ENCODE measurements around the gene THG1L. TPM values are rescaled to one million over a fixed set of nuclear protein-coding genes. Genes with fewer than 3 reads are reported as not detected.

The THG1L gene
- total RNA-seq, 1 donor from 2014 or later = 8.4 TPM

DNA sequence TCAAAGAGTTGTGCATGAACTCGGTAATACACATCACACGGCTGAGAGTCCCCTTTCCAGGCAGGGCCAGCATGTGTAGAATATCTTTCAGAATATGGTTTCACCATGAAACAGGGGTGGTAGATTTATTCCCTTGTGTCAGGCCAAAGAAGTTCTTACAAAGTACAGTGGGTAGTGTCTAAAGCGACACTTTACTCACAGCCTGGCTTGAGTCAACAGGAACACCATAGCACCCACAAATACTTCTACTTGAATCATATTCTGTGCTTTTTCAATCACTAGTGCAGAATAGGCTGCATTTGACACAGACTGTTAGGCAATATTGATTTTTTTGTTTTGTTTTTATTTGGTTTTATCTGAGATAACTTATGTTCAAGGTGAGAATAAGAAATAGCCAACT is 24.9 kb downstream of the THG1L start:
- Histone ChIP-seq H3K27ac (no peak overlapping the region), H3K4me1 (no peaks in the 10 kb centered on the region), H3K9me3 (no peaks in the 10 kb centered on the region), H3K27me3 (no peaks in the 10 kb centered on the region), H3K4me3 (no peak overlapping the region), H3K36me3 (peaks cover 41% of the 10 kb centered on the region)
- intact Hi-C loops (cut with DNase I) = no loop called here
- DNase-seq = no peak
- no peak for ATAC-seq
- TF ChIP-seq, protein P1, sequence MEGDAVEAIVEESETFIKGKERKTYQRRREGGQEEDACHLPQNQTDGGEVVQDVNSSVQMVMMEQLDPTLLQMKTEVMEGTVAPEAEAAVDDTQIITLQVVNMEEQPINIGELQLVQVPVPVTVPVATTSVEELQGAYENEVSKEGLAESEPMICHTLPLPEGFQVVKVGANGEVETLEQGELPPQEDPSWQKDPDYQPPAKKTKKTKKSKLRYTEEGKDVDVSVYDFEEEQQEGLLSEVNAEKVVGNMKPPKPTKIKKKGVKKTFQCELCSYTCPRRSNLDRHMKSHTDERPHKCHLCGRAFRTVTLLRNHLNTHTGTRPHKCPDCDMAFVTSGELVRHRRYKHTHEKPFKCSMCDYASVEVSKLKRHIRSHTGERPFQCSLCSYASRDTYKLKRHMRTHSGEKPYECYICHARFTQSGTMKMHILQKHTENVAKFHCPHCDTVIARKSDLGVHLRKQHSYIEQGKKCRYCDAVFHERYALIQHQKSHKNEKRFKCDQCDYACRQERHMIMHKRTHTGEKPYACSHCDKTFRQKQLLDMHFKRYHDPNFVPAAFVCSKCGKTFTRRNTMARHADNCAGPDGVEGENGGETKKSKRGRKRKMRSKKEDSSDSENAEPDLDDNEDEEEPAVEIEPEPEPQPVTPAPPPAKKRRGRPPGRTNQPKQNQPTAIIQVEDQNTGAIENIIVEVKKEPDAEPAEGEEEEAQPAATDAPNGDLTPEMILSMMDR (IDR thresholded peaks at IDR 0.05) = no peak

DNA sequence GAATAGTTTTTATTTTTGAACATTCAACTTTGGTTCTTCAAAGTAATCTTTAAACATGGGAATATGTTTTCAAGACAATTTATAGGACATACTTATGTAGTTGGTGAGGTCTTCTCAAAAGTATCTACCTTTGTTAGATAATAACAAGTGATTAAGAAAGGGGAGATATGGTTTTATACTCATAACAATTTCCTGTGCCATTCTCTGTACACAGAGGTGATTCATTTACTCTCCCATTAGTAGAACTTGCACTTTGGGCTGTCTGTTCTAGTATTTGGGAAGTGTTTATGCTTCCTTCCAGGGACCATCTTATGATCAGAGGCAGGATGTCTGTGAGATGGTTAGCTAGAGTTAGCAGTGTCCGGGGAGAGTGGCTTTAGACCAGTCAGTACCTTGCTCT is 27.5 kb downstream of the THG1L start:
- Histone ChIP-seq H3K4me3 (no peak overlapping the region), H3K4me1 (no peaks in the 10 kb centered on the region), H3K9me3 (no peaks in the 10 kb centered on the region), H3K27ac (no peak overlapping the region), H3K27me3 (no peaks in the 10 kb centered on the region), H3K36me3 (peaks cover 26% of the 10 kb centered on the region)
- DNase-seq = no peak
- no peak for ATAC-seq
- intact Hi-C loops (cut with DNase I) = no loop called here
- TF ChIP-seq, protein P1 (IDR thresholded peaks at IDR 0.05) = no peak

DNA sequence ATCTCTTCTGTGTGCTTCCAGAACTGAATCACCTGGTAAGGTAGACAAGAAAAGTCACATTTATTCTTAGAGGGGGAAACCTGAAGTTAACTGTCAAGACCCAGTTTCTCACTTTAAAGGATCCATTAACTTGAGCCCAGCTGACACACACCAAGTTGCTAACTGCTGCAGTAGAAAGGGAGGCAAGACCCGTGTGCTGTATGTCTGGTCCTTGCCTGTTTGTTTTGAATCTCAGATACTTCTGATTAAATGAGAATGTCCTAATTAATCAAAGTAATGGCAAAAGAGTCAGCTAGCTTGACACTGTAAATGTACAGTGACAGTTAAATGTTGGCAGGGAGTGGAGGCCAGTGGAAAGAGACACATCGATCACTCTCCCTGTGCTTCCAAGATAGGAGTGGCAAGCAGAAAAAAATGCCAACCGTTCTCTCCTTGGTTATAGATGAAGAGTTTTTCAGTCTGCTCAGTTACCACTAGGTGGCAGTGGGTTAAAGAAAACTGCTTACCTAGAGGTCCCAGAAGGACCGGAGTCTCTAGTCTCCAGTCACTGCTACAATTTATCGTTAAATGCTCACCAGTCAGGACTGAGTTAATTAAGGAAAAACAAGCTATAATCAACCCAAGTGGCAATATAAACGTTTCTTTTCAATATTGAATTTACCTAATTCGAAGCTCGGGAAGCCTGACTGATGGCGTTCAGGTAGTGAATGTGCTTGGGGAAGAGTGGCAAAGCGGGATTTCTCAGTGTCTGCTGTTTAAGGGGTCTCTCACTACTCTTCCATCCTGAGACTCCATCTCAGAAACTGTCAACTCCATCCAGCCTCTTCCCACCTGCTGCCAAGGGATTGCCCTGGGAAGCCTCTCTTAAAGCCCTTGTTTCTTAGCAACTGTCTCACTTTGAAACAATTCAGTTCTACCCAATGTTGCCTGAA is 30.7 kb downstream of the THG1L start:
- intact Hi-C loops (cut with DNase I) = no loop called here
- DNase-seq (no peak), ATAC-seq (peak; percentile 93)
- no peak overlapping the region for H3K4me3 ChIP-seq
- no peaks in the 10 kb centered on the region for H3K4me1 ChIP-seq
- no peaks in the 10 kb centered on the region for H3K36me3 ChIP-seq
- H3K9me3 ChIP-seq = no peaks in the 10 kb centered on the region
- no peaks in the 10 kb centered on the region for H3K27me3 ChIP-seq
- H3K27ac ChIP-seq = no peak overlapping the region
- TF ChIP-seq, protein P1 (IDR thresholded peaks at IDR 0.05) = peak; percentile 84

DNA sequence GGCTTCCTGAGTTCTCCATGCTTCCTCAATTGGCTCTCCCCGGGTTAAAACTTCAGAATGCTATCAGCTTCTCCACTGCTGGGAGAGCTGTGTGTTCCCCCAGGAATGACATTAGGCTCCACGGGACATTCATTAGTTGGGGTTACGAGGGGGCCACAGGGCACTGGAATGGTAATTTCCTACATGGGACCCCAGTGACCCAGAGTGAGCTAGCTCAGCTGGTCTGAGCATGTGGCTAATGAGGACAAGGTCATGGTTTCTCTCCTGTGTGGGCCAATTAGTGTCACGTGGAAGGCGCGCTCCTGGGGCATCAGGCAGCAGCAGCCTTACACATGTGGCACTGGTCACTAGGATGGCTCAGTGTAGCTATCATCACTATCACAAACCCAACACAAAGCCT is 33.3 kb downstream of the THG1L start:
- Histone ChIP-seq H3K9me3 (no peaks in the 10 kb centered on the region), H3K36me3 (no peaks in the 10 kb centered on the region), H3K4me3 (no peak overlapping the region), H3K27ac (no peak overlapping the region), H3K27me3 (no peaks in the 10 kb centered on the region), H3K4me1 (no peaks in the 10 kb centered on the region)
- ATAC-seq (no peak), DNase-seq (no peak)
- intact Hi-C loops (cut with DNase I) = no loop called here
- TF ChIP-seq, protein P1 (IDR thresholded peaks at IDR 0.05) = no peak

DNA sequence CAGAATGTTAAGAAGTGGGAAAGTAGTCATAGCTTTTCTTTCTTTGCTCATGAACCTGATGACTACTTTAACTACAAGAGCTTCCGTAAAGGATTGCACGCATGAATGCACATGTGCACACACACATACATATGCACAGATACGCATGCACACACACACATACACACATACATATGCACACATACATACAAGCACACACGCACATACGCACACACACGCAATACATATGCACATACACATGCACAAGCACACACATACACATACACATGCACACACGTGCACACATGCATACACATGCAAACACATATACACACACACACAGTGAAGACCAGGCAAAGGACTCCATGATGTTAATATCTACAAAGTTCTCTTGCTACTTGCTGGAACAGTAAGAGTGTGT is 35.2 kb downstream of the THG1L start:
- Histone ChIP-seq H3K36me3 (no peaks in the 10 kb centered on the region), H3K4me1 (no peaks in the 10 kb centered on the region), H3K9me3 (no peaks in the 10 kb centered on the region), H3K27me3 (no peaks in the 10 kb centered on the region), H3K4me3 (no peak overlapping the region), H3K27ac (no peak overlapping the region)
- intact Hi-C loops (cut with DNase I) = no loop called here
- no peak for ATAC-seq
- TF ChIP-seq, protein P1 (IDR thresholded peaks at IDR 0.05) = no peak
- DNase-seq = no peak
